Caco-2 (cell line): Measurements from ENCODE around the gene FAM83C. TPM values are rescaled to one million over a fixed set of nuclear protein-coding genes. Genes with fewer than 3 reads are reported as not detected.

Experiments
- BruUV-seq: library from RNA; stranded (reverse); fragments of 400-500 nt; replicated peaks from 2 replicates; lab custom pipeline; 2021; lab: Mats Ljungman, UMichigan
- CTCF ChIA-PET: fragments of 300-600 bp; sonication (Branson Sonifier 250); formaldehyde crosslinking; loops from one replicate; lab custom pipeline; 2022; ENCODE audit warnings: antibody characterized with exemption; lab: Charles Lee
- POLR2A ChIA-PET: fragments of 300-600 bp; sonication (Branson Sonifier 250); formaldehyde crosslinking; loops from one replicate; lab custom pipeline; 2022; ENCODE audit warnings: antibody characterized with exemption; lab: Charles Lee
- DNase-seq, 2 experiments: peaks; one replicate each; pipeline versions ENCODE4 v3.0.0 to v3.0.0-alpha.2; 2020 to 2022
- H3K27me3 ChIP-seq: replicated peaks from 2 replicates; pipeline ENCODE4 v1.6.0; 2011; ENCODE audit warnings: low read length; ENCODE audit not compliant: control insufficient read depth, insufficient read depth
- H3K36me3 ChIP-seq: 2 replicates; pipeline ENCODE4 v1.5.1; 2011; ENCODE audit warnings: low read length; ENCODE audit not compliant: control insufficient read depth, insufficient read depth
- H3K4me1 ChIP-seq: fragments of 250-450 bp; sonication (Bioruptor Pico); 2 replicates; pipeline ENCODE4 v1.5.1; 2020; ENCODE audit warnings: mild to moderate bottlenecking
- H3K4me3 ChIP-seq: 2 replicates; pipeline ENCODE4 v1.5.1; 2011; ENCODE audit warnings: low read depth, mild to moderate bottlenecking, control low read depth, low read length
- H3K9me3 ChIP-seq: fragments of 250-450 bp; sonication (Bioruptor Pico); 2 replicates; pipeline ENCODE4 v1.5.1; 2020; ENCODE audit warnings: mild to moderate bottlenecking, moderate library complexity
- H3K27ac Mint-ChIP-seq: one replicate; pipeline ENCODE4 v1.8.0; 2022; ENCODE audit warnings: mixed read lengths; ENCODE audit not compliant: unreplicated experiment
- H3K27me3 Mint-ChIP-seq: one replicate; pipeline ENCODE4 v1.8.0; 2022; ENCODE audit warnings: mixed read lengths; ENCODE audit not compliant: insufficient read depth, unreplicated experiment
- H3K36me3 Mint-ChIP-seq: one replicate; pipeline ENCODE4 v1.8.0; 2022; ENCODE audit warnings: mild to moderate bottlenecking, mixed read lengths; ENCODE audit not compliant: insufficient read depth, unreplicated experiment
- H3K4me1 Mint-ChIP-seq: one replicate; pipeline ENCODE4 v1.8.0; 2022; ENCODE audit warnings: low read depth, mixed read lengths; ENCODE audit not compliant: unreplicated experiment
- H3K4me3 Mint-ChIP-seq: one replicate; pipeline ENCODE4 v1.8.0; 2022; ENCODE audit warnings: mild to moderate bottlenecking, moderate library complexity, mixed read lengths; ENCODE audit not compliant: unreplicated experiment
- H3K9me3 Mint-ChIP-seq: one replicate; pipeline ENCODE4 v1.8.0; 2022; ENCODE audit warnings: mixed read lengths; ENCODE audit not compliant: unreplicated experiment
- intact Hi-C: fragments of 100-400 bp; cut with micrococcal nuclease; formaldehyde crosslinking; loops from one replicate; pipeline ENCODE4 v1.10.0; 2022; ENCODE audit not compliant: unreplicated experiment
- total RNA-seq: library from RNA; stranded (reverse); gene quantifications from 2 replicates; pipeline ENCODE4 v1.2.3, GENCODE V29; 2022
- TF ChIP-seq, protein P1 (sequence below), 2 experiments: fragments of 200-600 bp in 1 of 2; IDR thresholded peaks; 1 replicate in 1 of 2; 2 replicates in 1 of 2; pipeline versions ENCODE4 v1.5.1 to v1.8.0; 2011 to 2022; ENCODE audit warnings: antibody characterized with exemption in 1 of 2, control low read depth in 1 of 2, inconsistent platforms in 1 of 2, low read depth in 1 of 2, low read length in 1 of 2, mild to moderate bottlenecking in 1 of 2, moderate library complexity in 1 of 2; ENCODE audit not compliant: insufficient read depth in 1 of 2, severe bottlenecking in 1 of 2, unreplicated experiment in 1 of 2

FAM83C gene
- total RNA-seq, 1 experiment from 2014 or later = not detected

DNA sequence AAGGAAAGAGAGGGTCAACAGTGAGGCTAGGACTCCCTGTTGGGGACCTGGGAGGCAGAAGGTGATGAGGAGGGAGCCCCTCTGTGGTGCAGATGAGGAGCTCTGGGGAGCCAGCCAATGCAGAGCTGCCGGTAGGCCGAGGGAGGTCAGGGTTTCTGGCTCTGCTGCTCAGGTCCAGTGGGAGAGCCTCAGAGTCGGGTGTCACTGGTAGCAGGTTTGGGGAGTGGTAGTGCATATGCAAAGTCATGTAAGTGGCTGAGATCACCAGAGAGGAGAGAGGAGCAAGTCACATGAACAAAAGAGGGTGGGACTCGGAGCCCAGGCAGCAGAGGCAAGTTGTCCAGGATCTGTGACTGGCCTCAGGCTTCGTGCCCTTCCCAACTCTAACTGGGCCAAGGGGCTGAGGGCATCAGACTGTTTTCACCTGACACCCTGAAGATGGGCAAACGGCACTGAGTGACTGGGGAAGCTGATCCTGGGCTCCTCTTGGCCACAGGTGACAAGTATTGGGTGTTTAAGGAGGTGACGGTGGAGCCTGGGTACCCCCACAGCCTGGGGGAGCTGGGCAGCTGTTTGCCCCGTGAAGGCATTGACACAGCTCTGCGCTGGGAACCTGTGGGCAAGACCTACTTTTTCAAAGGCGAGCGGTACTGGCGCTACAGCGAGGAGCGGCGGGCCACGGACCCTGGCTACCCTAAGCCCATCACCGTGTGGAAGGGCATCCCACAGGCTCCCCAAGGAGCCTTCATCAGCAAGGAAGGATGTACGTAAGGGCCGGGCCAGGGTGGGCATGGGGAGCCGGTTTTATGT lies 20.9 kb downstream of the FAM83C start:
- Histone ChIP-seq H3K36me3 (no peaks in the 10 kb centered on the region; the same call in 1 of the 2 replicates), H3K27me3 (no peaks in the 10 kb centered on the region), H3K4me3 (no peak overlapping the region), H3K4me1 (peaks cover 4% of the 10 kb centered on the region), H3K9me3 (no peaks in the 10 kb centered on the region)
- POLR2A ChIA-PET = interaction anchor here (1.0 kb wide), 1 partner anchor 13 kb away, joined by 3 read pairs; the partner anchor contains the start of gene EIF6
- intact Hi-C loops = no loop called here
- H3K4me1 Mint-ChIP-seq = peaks cover 13% of the 10 kb centered on the region
- H3K27me3 Mint-ChIP-seq = no peaks in the 10 kb centered on the region
- no peaks in the 10 kb centered on the region for H3K9me3 Mint-ChIP-seq
- peak overlapping the region; percentile 30 for H3K27ac Mint-ChIP-seq
- peak in 1 of 2 experiments; percentile 57 for DNase-seq
- CTCF ChIA-PET = interaction anchor here (1.1 to 9.0 kb wide), 4 partner anchors 63 to 175 kb away, joined by 3 to 354 read pairs (median 28); partner anchors contain the start of gene EDEM2
- BruUV-seq = no TSS peak
- peaks cover 29% of the 10 kb centered on the region for H3K36me3 Mint-ChIP-seq
- TF ChIP-seq, protein P1, sequence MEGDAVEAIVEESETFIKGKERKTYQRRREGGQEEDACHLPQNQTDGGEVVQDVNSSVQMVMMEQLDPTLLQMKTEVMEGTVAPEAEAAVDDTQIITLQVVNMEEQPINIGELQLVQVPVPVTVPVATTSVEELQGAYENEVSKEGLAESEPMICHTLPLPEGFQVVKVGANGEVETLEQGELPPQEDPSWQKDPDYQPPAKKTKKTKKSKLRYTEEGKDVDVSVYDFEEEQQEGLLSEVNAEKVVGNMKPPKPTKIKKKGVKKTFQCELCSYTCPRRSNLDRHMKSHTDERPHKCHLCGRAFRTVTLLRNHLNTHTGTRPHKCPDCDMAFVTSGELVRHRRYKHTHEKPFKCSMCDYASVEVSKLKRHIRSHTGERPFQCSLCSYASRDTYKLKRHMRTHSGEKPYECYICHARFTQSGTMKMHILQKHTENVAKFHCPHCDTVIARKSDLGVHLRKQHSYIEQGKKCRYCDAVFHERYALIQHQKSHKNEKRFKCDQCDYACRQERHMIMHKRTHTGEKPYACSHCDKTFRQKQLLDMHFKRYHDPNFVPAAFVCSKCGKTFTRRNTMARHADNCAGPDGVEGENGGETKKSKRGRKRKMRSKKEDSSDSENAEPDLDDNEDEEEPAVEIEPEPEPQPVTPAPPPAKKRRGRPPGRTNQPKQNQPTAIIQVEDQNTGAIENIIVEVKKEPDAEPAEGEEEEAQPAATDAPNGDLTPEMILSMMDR (IDR thresholded peaks at IDR 0.05; ENCODE audit: insufficient read depth in 1 of 2, low read depth in 1 of 2, low read length in 1 of 2, severe bottlenecking in 1 of 2, unreplicated experiment in 1 of 2) = no peak
- H3K4me3 Mint-ChIP-seq = no peak overlapping the region

DNA sequence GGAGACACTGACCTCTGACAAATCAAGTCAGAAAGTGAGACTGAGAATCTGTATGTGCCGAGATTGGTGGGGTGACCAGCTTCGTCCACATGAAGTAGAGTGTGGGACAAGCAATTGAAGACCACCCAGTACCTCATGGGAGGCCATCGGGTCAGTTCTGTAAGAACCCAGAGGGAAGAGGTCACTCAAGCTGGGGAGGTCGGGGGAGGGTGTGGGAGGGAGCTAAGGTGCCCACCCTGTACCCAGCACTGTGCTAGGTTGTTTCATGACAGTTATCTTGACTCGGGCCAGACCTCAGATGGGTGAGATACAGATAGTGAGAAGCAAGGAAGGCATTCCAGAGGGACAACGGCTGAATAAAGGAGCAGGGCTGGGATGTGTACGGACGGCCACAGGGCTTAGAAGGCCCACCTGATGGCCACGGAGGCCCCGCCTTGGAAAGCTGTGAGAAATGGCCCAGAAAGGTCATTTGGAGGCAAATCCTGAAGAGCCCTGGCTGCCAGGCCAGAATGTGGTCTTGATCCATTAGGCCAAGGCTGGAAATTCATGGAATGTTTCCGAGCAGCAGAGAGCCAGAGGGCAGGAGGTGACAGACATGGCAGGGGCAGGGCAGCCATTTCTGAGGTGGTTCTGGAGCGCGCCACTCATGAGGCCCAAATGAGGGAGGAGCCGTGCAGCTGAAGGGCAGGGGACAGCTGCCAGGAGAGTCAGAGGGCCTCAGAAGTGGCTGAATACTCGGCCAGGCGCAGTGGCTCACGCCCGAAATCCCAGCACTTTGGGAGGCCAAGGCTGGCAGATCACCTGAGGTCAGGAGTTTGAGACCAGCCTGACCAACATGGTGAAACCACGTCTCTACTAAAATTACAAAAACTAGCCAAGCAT lies 22.0 kb downstream of the FAM83C start:
- H3K4me1 Mint-ChIP-seq = peaks cover 14% of the 10 kb centered on the region
- Histone ChIP-seq H3K27me3 (no peaks in the 10 kb centered on the region), H3K36me3 (no peaks in the 10 kb centered on the region), H3K4me1 (peaks cover 9% of the 10 kb centered on the region), H3K9me3 (no peaks in the 10 kb centered on the region), H3K4me3 (no peak overlapping the region)
- H3K27me3 Mint-ChIP-seq = no peaks in the 10 kb centered on the region
- no peak for DNase-seq
- no TSS peak for BruUV-seq
- CTCF ChIA-PET = interaction anchor here (1.0 to 9.0 kb wide), 6 partner anchors 62 to 396 kb away, joined by 3 to 354 read pairs (median 8); partner anchors contain the start of gene EDEM2
- intact Hi-C loops = no loop called here
- H3K4me3 Mint-ChIP-seq = no peak overlapping the region
- TF ChIP-seq, protein P1 (IDR thresholded peaks at IDR 0.05; ENCODE audit: insufficient read depth in 1 of 2, low read depth in 1 of 2, low read length in 1 of 2, severe bottlenecking in 1 of 2, unreplicated experiment in 1 of 2) = no peak
- no peaks in the 10 kb centered on the region for H3K9me3 Mint-ChIP-seq
- POLR2A ChIA-PET = interaction anchor here (0.6 to 1.0 kb wide), 2 partner anchors 14 to 16 kb away, joined by 3 read pairs; partner anchors contain the start of gene EIF6
- peak overlapping the region; percentile 38 for H3K27ac Mint-ChIP-seq
- peaks cover 29% of the 10 kb centered on the region for H3K36me3 Mint-ChIP-seq
